GM21576 (cell line): ENCODE measurements around the gene RAD54L.
"Not testable (repeated sequence)": the region's sequence is repeated elsewhere in the genome, so short reads cannot be mapped to it uniquely, and the experiment has no call there.

Experiments used
- ATAC-seq: cut with Tn5 transposase; IDR thresholded peaks from one replicate; pipeline ENCODE4 v1.9.1; 2021; ENCODE audit warnings: mild to moderate bottlenecking, moderate library complexity; ENCODE audit not compliant: unreplicated experiment

RAD54L gene

GRCh38 chr1:46317323-46317722, 69.8 kb downstream of the RAD54L start:
- ATAC-seq, result no peak

- not testable (repeated sequence) for ATAC-seq
Observed at GRCh38 chr1:46319301-46319700, 71.7 kb downstream of the RAD54L start.

GRCh38 chr1:46319960-46320914, 72.7 kb downstream of the RAD54L start:
- not testable (repeated sequence) for ATAC-seq

GRCh38 chr1:46322191-46322590, 74.6 kb downstream of the RAD54L start:
- not testable (repeated sequence) for ATAC-seq

DNA sequence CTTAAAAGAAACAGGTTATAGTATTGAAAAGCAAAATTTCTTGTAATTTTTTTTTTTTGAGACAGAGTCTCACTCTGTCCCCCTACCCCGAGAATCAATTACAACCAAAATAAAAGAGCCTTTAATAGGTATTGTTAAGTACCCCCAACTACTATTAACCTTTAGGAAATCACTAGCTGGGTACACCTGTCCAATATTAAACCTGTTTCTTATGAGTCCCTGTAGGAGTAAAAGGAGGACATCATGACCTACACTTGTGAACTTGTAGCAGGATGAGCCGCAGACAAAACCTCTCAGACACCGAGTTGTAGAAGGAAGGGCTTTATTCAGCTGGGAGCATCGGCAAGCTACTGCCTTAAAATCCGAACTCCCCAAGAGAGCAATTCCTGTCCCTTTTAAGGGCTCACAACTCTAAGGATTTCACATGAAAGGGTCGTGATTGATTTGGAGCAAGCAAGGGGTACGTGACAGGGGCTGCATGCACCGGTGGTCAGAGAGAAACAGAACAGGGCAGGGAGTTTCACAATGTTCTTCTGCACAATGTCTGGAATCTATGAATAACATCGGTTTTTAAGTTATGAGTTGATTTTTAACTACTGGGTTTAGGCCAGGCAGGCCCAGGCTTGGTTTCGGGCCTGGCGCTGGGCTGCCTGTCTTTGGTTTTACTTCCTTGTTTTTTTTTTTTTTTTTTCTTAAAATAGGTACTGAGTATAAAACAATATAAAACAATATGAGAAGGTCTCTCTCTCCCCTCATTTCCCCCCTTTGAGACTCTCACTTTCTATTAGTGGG, 77.9 kb downstream of the RAD54L start:
- not testable (repeated sequence) for ATAC-seq
